ENCODE data around the gene ALDH3B1. TPM values are rescaled to one million over a fixed set of nuclear protein-coding genes. Genes with fewer than 3 reads are reported as not detected.

ALDH3B1 gene
- polyA plus RNA-seq, 1 donor from 2014 or later, result not detected

DNA sequence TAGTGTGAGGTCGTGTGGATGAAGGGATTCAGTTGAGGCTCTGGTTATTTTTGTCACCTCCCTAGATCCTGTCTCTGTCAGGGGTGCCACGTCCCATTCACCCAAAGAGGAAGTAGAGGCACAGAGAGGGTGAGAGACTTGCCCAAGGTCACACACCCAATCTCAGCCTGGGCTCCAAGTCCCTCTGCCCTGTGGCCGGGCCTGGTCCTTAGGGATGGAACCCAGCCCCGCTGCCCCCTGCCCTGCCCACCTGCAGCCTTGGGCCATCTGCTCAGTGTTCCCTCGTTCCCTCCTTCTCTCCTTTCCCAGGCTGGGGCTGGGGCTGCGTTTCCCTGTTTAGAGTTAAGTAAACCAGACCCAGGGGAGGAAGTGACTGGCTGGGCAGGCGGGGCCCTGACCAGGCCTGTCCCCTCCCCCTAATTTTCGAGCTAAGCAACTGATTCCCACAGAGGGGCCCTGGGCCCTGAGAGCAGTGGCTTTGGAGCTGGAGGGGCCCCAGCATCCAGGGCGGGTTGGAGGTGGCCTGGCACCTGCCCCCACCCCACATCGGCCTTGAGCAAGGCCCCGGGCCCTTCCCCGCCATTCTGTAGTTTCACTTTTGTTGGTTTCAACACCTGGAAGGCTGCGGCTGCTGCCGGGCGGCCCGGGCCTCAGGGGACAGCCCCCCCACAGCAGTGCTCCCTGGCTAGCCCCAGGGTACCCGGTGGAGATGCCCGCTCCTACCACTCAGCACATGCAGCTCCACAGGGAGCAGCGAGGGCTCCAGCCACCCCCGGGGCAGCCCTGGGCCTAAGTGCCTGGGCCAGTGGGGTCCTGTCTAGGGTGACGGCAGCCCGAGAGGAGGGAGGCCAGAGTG is 30.2 kb downstream of the ALDH3B1 start:
- TF ChIP-seq, protein P1, sequence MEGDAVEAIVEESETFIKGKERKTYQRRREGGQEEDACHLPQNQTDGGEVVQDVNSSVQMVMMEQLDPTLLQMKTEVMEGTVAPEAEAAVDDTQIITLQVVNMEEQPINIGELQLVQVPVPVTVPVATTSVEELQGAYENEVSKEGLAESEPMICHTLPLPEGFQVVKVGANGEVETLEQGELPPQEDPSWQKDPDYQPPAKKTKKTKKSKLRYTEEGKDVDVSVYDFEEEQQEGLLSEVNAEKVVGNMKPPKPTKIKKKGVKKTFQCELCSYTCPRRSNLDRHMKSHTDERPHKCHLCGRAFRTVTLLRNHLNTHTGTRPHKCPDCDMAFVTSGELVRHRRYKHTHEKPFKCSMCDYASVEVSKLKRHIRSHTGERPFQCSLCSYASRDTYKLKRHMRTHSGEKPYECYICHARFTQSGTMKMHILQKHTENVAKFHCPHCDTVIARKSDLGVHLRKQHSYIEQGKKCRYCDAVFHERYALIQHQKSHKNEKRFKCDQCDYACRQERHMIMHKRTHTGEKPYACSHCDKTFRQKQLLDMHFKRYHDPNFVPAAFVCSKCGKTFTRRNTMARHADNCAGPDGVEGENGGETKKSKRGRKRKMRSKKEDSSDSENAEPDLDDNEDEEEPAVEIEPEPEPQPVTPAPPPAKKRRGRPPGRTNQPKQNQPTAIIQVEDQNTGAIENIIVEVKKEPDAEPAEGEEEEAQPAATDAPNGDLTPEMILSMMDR (IDR thresholded peaks at IDR 0.05; ENCODE audit: poor library complexity, severe bottlenecking), result no peak
- no peak for TF ChIP-seq RAD21 (conservative IDR thresholded peaks at IDR 0.05)
- Histone ChIP-seq H3K9ac (ENCODE audit: low read length) (no peak overlapping the region), H3K27ac (ENCODE audit: low read length) (no peak overlapping the region), H3K9me3 (ENCODE audit: low read length) (no peaks in the 10 kb centered on the region), H3K27me3 (ENCODE audit: insufficient read depth, low read depth, low read length) (no peaks in the 10 kb centered on the region), H3K9me2 (ENCODE audit: insufficient read depth, low read length) (no peaks in the 10 kb centered on the region), H3K79me2 (replicated peaks; ENCODE audit: insufficient read depth, low read length) (no peaks in the 10 kb centered on the region), H3K36me3 (ENCODE audit: insufficient read depth, low read length) (no peaks in the 10 kb centered on the region), H3K4me2 (ENCODE audit: low read length) (no peak overlapping the region), H3K4me3 (ENCODE audit: low read length) (no peak overlapping the region), H3F3A (ENCODE audit: insufficient read depth, low read length, poor library complexity, severe bottlenecking) (no peaks in the 10 kb centered on the region), H2AFZ (ENCODE audit: low read depth, low read length) (no peak overlapping the region), H4K20me1 (ENCODE audit: insufficient read depth) (no peaks in the 10 kb centered on the region)

DNA sequence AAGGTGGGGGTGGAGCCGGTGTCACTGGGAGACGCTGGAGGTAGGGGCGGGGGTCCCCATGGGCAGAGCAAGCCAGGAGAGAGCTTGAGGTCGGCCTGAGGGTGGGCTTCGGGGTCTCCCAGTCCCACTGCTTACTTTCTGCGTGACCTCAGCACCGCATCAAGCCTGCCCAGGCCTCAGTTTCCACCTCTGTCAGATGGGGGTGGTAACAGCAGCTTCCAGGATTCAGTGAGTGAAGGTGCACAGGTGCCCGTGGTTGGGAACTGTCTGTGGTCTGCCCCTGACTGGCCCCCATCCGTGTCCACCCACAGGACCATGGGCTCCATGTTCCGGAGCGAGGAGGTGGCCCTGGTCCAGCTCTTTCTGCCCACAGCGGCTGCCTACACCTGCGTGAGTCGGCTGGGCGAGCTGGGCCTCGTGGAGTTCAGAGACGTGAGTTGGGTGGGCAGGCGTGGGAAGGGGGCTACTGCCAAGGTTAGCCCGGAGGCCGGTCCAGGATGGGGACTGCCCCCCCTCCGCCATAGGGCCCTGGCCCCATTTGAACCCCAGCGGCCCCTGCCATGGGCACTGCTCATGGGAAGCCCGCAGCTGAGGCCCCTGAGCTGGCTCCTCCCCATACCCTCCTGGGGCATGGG is 30.9 kb downstream of the ALDH3B1 start:
- Histone ChIP-seq H3F3A (ENCODE audit: insufficient read depth, low read length, poor library complexity, severe bottlenecking) (no peaks in the 10 kb centered on the region), H3K9me2 (ENCODE audit: insufficient read depth, low read length) (no peaks in the 10 kb centered on the region), H2AFZ (ENCODE audit: low read depth, low read length) (no peak overlapping the region), H3K9me3 (ENCODE audit: low read length) (no peaks in the 10 kb centered on the region), H3K79me2 (replicated peaks; ENCODE audit: insufficient read depth, low read length) (no peaks in the 10 kb centered on the region), H3K27me3 (ENCODE audit: insufficient read depth, low read depth, low read length) (no peaks in the 10 kb centered on the region), H3K4me2 (ENCODE audit: low read length) (no peak overlapping the region), H3K27ac (ENCODE audit: low read length) (no peak overlapping the region), H3K4me3 (ENCODE audit: low read length) (no peak overlapping the region), H3K36me3 (ENCODE audit: insufficient read depth, low read length) (no peaks in the 10 kb centered on the region), H3K9ac (ENCODE audit: low read length) (no peak overlapping the region), H4K20me1 (ENCODE audit: insufficient read depth) (no peaks in the 10 kb centered on the region)
- no peak for TF ChIP-seq POLR2AphosphoS5 (IDR thresholded peaks at IDR 0.05)
- no peak for TF ChIP-seq TAF1 (IDR thresholded peaks at IDR 0.05; ENCODE audit: low read depth)
- TF ChIP-seq, protein P1 (IDR thresholded peaks at IDR 0.05; ENCODE audit: poor library complexity, severe bottlenecking), result no peak
- TF ChIP-seq RAD21 (conservative IDR thresholded peaks at IDR 0.05), result no peak
- TF ChIP-seq MXI1 (conservative IDR thresholded peaks at IDR 0.05; ENCODE audit: poor library complexity, severe bottlenecking), result no peak
- TF ChIP-seq SMC3 (conservative IDR thresholded peaks at IDR 0.05; ENCODE audit: poor library complexity), result no peak
- TF ChIP-seq EP300 (conservative IDR thresholded peaks at IDR 0.05; ENCODE audit: poor library complexity, severe bottlenecking), result no peak
- TF ChIP-seq, protein P2, sequence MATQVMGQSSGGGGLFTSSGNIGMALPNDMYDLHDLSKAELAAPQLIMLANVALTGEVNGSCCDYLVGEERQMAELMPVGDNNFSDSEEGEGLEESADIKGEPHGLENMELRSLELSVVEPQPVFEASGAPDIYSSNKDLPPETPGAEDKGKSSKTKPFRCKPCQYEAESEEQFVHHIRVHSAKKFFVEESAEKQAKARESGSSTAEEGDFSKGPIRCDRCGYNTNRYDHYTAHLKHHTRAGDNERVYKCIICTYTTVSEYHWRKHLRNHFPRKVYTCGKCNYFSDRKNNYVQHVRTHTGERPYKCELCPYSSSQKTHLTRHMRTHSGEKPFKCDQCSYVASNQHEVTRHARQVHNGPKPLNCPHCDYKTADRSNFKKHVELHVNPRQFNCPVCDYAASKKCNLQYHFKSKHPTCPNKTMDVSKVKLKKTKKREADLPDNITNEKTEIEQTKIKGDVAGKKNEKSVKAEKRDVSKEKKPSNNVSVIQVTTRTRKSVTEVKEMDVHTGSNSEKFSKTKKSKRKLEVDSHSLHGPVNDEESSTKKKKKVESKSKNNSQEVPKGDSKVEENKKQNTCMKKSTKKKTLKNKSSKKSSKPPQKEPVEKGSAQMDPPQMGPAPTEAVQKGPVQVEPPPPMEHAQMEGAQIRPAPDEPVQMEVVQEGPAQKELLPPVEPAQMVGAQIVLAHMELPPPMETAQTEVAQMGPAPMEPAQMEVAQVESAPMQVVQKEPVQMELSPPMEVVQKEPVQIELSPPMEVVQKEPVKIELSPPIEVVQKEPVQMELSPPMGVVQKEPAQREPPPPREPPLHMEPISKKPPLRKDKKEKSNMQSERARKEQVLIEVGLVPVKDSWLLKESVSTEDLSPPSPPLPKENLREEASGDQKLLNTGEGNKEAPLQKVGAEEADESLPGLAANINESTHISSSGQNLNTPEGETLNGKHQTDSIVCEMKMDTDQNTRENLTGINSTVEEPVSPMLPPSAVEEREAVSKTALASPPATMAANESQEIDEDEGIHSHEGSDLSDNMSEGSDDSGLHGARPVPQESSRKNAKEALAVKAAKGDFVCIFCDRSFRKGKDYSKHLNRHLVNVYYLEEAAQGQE (IDR thresholded peaks at IDR 0.05; ENCODE audit: borderline replicate concordance), result no peak
- TF ChIP-seq EZH2 (IDR thresholded peaks at IDR 0.05; ENCODE audit: borderline replicate concordance, insufficient read depth, low read length, poor library complexity, severe bottlenecking), result no peak
